Cardiac fibroblast (primary cell): ENCODE data around the gene TRAF3.
A peak's percentile ranks its signal among the peaks of the same experiment; 100 is the strongest.

Experiments
- DNase-seq, 2 donors: peaks; one replicate each; pipeline versions ENCODE4 v3.0.0 to v3.0.0-alpha.2; 2010; ENCODE audit warnings: low read depth in 2 of 2
- H3K4me3 ChIP-seq, 2 donors: replicated peaks in 1 of 2; 1 replicate in 1 of 2; 2 replicates in 1 of 2; pipeline ENCODE4 v1.5.1; 2011; ENCODE audit warnings: low read depth in 2 of 2, low read length in 2 of 2, mild to moderate bottlenecking in 2 of 2, moderate library complexity in 1 of 2
- TF ChIP-seq, protein P1 (sequence below): IDR thresholded peaks from one replicate; pipeline ENCODE4 v1.5.1; 2011; ENCODE audit warnings: low read depth, mild to moderate bottlenecking, low read length, inconsistent platforms

Gene TRAF3

DNA sequence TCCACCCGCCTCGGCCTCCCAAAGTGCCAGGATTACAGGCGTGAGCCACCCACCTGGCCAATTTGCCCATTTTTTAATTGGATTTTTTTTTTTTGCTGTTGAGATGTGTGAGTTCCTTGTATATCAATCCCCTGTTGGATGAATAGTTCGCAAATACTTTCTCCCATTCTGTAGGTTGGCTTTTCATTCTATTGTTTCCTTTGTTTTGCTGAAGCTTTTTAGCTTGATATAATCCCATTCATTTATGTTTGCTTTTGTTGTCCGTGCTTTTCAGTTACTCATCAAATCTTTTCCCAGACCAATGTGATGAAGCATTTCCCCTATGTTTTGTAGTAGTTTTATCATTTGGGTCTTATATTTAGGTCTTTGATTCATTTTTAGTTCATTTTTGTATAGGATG lies 36.4 kb downstream of the TRAF3 start:
- H3K4me3 ChIP-seq, result no peak overlapping the region
- no peak for DNase-seq
- TF ChIP-seq, protein P1, sequence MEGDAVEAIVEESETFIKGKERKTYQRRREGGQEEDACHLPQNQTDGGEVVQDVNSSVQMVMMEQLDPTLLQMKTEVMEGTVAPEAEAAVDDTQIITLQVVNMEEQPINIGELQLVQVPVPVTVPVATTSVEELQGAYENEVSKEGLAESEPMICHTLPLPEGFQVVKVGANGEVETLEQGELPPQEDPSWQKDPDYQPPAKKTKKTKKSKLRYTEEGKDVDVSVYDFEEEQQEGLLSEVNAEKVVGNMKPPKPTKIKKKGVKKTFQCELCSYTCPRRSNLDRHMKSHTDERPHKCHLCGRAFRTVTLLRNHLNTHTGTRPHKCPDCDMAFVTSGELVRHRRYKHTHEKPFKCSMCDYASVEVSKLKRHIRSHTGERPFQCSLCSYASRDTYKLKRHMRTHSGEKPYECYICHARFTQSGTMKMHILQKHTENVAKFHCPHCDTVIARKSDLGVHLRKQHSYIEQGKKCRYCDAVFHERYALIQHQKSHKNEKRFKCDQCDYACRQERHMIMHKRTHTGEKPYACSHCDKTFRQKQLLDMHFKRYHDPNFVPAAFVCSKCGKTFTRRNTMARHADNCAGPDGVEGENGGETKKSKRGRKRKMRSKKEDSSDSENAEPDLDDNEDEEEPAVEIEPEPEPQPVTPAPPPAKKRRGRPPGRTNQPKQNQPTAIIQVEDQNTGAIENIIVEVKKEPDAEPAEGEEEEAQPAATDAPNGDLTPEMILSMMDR, result no peak

DNA sequence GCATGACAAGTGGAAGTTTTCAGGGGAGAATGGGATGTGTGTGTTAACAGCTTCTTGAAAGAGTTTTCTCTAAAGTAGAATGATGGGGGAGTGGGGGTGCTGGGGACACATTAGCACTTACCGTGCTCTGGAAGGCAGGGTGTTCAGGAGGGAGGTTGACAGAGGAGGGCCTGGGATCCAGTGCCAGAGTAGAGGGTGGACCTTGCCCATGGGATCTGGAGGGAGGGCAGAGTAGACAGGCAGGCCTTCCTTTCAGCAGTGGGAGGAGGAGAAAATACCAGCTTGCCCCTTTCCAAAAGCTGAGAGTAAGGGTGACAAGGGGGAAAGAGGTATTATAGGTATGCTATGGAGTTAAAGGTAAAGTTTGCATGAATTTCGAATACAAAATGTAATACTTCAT lies 40.1 kb downstream of the TRAF3 start:
- H3K4me3 ChIP-seq, result no peak overlapping the region
- TF ChIP-seq, protein P1, result no peak
- DNase-seq, result no peak

DNA sequence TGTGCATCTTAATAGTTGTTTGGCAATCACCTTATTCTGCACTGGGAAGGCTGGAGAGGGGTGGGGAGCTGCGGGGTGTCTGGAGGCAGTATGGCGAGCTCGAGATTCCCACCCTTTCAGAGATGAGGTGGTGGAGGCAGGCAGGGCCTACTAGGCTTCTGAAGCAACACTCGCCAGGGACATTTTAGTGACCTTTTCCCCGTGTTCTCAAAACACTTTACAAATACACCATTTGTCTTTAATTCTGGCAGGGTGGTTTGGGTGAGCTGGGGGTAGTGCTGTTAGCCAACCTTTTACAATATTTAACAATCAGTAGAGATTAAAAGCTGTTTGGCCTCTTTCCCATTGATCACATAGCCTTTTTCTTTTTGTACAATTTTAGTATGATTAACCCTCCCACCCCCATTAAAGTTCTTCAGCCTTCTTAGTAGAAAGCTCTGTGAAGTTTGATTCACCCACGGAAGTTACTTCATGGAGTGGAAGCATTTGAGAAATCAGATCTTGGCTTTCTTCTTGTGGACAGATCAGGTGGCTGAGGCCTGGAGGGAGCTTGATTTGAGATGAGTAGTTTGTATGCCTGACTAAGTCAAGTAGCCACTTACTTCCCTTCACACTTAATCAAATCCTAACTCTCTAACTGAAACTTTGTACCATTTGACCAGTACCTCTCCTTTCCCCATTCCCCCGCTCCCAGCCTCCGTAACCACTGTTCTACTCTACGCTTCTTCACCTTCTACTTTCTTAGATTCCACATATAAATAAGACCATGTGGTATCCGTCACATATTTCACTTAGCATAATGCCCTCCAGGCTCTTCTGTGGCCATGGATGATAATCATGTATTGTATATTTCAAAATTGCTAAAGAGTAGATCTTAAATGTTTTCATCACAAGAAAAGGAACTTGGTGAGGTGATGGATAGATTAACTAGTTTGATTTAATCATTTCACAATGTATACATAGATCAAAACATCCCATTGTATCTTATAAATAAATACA lies 41.0 kb downstream of the TRAF3 start:
- TF ChIP-seq, protein P1, result no peak
- H3K4me3 ChIP-seq, result no peak overlapping the region
- peak in 1 of 2 donors; percentile 16 for DNase-seq

DNA sequence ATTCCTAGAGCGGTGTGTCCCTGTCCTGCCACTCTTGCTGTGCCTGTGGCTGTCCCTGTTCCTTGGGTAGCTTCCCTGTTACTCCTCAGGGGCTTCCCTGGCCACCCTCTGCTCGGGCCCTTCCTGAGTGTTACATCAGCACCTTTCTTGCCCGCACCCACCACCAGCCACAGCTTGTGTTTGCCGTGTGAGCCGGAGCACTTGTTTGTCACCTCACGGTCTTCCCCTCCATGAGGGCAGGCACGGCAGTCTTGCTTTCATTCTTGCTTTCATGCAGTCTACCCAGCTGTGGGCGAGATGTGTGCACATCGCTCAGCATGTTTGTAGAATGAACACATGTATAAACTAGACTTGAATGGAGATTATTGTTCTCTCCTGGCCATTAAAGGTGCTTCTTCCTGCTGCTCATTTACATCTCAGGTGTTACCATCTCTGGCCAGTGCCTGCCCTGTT lies 42.0 kb downstream of the TRAF3 start:
- no peak for DNase-seq
- TF ChIP-seq, protein P1, result no peak
- no peak overlapping the region for H3K4me3 ChIP-seq

DNA sequence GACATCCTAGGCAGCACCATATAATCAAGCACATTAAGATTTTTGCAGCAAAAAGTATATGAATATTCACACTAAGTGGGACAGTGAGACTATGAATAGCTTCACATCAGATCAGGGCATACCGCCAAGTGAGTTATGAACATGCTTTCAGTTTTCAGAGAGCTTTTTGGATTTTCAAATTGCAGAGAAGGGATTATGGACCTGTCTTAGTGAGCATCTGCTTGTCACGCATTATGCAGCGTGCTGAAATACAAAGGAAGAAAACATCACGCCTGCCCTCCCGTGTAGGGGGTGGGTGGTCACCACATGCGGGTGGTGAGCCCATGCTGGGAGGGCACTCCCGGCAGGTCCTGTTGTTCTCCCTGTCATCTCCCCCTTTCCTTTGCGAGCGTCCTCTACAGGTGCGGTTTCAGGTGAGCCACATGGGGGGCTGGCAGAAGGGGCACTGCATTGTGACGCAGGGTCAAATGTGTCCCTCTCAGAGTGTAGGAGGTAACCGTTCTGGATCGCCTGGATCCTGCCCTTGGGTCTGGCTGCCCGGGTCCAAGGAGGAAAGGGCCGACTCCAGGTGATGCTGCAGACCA lies 42.6 kb downstream of the TRAF3 start:
- DNase-seq, result no peak
- no peak overlapping the region for H3K4me3 ChIP-seq
- TF ChIP-seq, protein P1, result no peak

DNA sequence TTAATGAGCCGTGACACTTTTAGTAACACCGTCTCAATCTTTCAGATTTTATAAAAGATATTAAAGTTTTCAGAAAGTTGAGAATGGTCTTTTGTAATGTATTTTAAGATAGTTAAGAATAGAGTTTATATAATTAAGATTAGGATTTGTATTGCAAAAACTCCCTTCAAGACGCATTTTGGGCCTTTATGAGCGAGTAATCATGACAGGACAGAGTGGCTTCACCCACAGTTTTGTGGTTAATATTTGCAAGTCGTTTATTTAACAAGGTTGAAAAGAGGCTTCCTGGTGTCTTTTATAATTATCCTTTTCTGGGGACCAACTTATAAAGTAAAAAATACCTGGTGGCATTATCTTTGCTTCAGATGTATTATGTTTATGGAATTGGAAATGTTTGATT lies 44.0 kb downstream of the TRAF3 start:
- no peak for DNase-seq

More for the DNA sequence above, 44.0 kb downstream of the TRAF3 start:
- TF ChIP-seq, protein P1, result no peak
- H3K4me3 ChIP-seq, result no peak overlapping the region
